GM18511 (cell line): Measurements from ENCODE around the gene MCIDAS.

Experiments used
- ATAC-seq: cut with Tn5 transposase; IDR thresholded peaks from one replicate; pipeline ENCODE4 v1.9.1; 2021; ENCODE audit warnings: mild to moderate bottlenecking, moderate library complexity; ENCODE audit not compliant: unreplicated experiment

The MCIDAS gene

DNA sequence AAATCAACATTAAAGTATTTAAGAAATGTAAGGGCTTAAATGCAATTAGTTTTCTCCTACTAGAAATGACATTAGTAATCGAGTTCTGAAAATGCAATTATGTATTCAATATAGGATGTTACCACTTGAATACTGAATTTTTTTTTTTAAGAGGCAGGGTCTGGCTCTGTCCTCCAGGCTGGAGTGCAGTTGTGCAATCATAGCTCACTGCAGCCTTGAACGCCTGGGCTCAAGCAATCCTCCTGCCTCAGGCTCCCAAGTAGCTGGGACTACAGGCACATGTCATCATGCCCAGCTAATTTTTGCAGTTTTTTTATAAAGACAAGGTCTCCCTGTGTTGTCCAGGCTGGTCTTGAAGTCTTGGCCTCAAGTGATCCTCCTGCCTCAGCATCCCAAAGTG is 55.6 kb downstream of the MCIDAS start:
- ATAC-seq, result no peak
